Measurements from ENCODE around the gene OGFRL1.

GRCh38 chr6:71262914-71263313 is 25.7 kb upstream of the OGFRL1 start:
- TF ChIP-seq CTCF (IDR thresholded peaks at IDR 0.05; ENCODE audit: insufficient read depth, low read depth, low read length) (no peak), EZH2 (IDR thresholded peaks at IDR 0.05; ENCODE audit: insufficient read depth, low read length) (no peak)

Data from astrocyte (in vitro differentiated cells and primary cell).